KMS-11 (cell line): ENCODE results near the gene NCAPH2.
"Not testable (repeated sequence)": the region's sequence is repeated elsewhere in the genome, so short reads cannot be mapped to it uniquely, and the experiment has no call there.

ENCODE experiments used
- H2AFZ ChIP-seq: fragments of 200-600 bp; sonication (generic); 2 replicates; pipeline ENCODE4 v1.6.1; 2016; ENCODE audit warnings: antibody characterized with exemption, mixed run types, low read depth
- H3K27ac ChIP-seq: fragments of 200-600 bp; sonication (generic); 2 replicates; pipeline ENCODE4 v1.6.1; 2016; ENCODE audit warnings: mild to moderate bottlenecking, mixed run types
- H3K27me3 ChIP-seq: fragments of 200-600 bp; sonication (generic); 2 replicates; pipeline ENCODE4 v1.6.1; 2017; ENCODE audit warnings: mild to moderate bottlenecking, low read depth, mixed run types, moderate library complexity; ENCODE audit not compliant: insufficient read depth
- H3K36me3 ChIP-seq: fragments of 200-600 bp; sonication (generic); 2 replicates; pipeline ENCODE4 v1.6.1; 2017; ENCODE audit warnings: mild to moderate bottlenecking, mixed run types; ENCODE audit not compliant: insufficient read depth
- H3K4me1 ChIP-seq: fragments of 200-600 bp; sonication (generic); 2 replicates; pipeline ENCODE4 v1.6.1; 2016; ENCODE audit warnings: mild to moderate bottlenecking, low read depth, mixed run types; ENCODE audit not compliant: poor library complexity, severe bottlenecking
- H3K4me2 ChIP-seq: fragments of 200-600 bp; sonication (generic); 2 replicates; pipeline ENCODE4 v1.7.0; 2016; ENCODE audit warnings: mild to moderate bottlenecking, mixed run types
- H3K4me3 ChIP-seq: fragments of 200-600 bp; sonication (generic); IDR thresholded peaks from 2 replicates; pipeline ENCODE4 v1.6.1; 2017; ENCODE audit warnings: low read depth, low read length, mixed read lengths; ENCODE audit not compliant: insufficient read depth
- H3K79me2 ChIP-seq: fragments of 200-600 bp; sonication (generic); 2 replicates; pipeline ENCODE4 v1.6.1; 2016; ENCODE audit warnings: low read depth, mixed run types; ENCODE audit not compliant: insufficient read depth
- H3K9ac ChIP-seq: fragments of 200-600 bp; sonication (generic); 2 replicates; pipeline ENCODE4 v1.6.1; 2016; ENCODE audit warnings: mild to moderate bottlenecking, mixed run types
- H4K20me1 ChIP-seq: fragments of 200-600 bp; sonication (generic); 2 replicates; pipeline ENCODE4 v1.6.1; 2016; ENCODE audit warnings: mild to moderate bottlenecking, mixed run types; ENCODE audit not compliant: insufficient read depth
- CTCF ChIP-seq: fragments of 200-600 bp; sonication (generic); conservative IDR thresholded peaks from 2 replicates; pipeline ENCODE4 v1.6.1; 2017; ENCODE audit warnings: low read depth, mild to moderate bottlenecking, antibody characterized with exemption, low read length, moderate library complexity, mixed read lengths

Gene NCAPH2

GRCh38 chr22:50535113-50535512 lies 27.1 kb downstream of the NCAPH2 start:
- Histone ChIP-seq H3K9ac (no peak overlapping the region), H3K36me3 (no peaks in the 10 kb centered on the region), H2AFZ (no peak overlapping the region), H3K4me3 (no peak overlapping the region), H3K4me1 (peaks cover 57% of the 10 kb centered on the region), H3K4me2 (no peak overlapping the region; the same call in 1 of the 2 replicates), H3K27me3 (no peaks in the 10 kb centered on the region), H3K27ac (no peak overlapping the region), H4K20me1 (no peaks in the 10 kb centered on the region), H3K79me2 (no peaks in the 10 kb centered on the region)
- TF ChIP-seq CTCF: no peak

GRCh38 chr22:50536226-50536625 lies 28.2 kb downstream of the NCAPH2 start:
- Histone ChIP-seq H3K4me1 (peaks cover 68% of the 10 kb centered on the region), H3K36me3 (no peaks in the 10 kb centered on the region), H2AFZ (no peak overlapping the region), H3K4me3 (no peak overlapping the region), H3K27me3 (no peaks in the 10 kb centered on the region), H3K79me2 (no peaks in the 10 kb centered on the region), H3K27ac (peak overlapping the region; percentile 31; the same call in 1 of the 2 replicates), H3K4me2 (peak overlapping the region; percentile 31; the same call in 1 of the 2 replicates), H3K9ac (no peak overlapping the region), H4K20me1 (no peaks in the 10 kb centered on the region)
- no peak for TF ChIP-seq CTCF

GRCh38 chr22:50537765-50538164 lies 29.7 kb downstream of the NCAPH2 start:
- Histone ChIP-seq H2AFZ (no peak overlapping the region), H3K4me2 (no peak overlapping the region), H3K36me3 (no peaks in the 10 kb centered on the region), H4K20me1 (no peaks in the 10 kb centered on the region), H3K9ac (no peak overlapping the region), H3K79me2 (no peaks in the 10 kb centered on the region), H3K4me3 (no peak overlapping the region), H3K27ac (peak overlapping the region; percentile 100), H3K4me1 (peaks cover 78% of the 10 kb centered on the region), H3K27me3 (no peaks in the 10 kb centered on the region)
- no peak for TF ChIP-seq CTCF

- Histone ChIP-seq H3K4me1 (peaks cover 77% of the 10 kb centered on the region), H3K27me3 (no peaks in the 10 kb centered on the region), H3K79me2 (no peaks in the 10 kb centered on the region), H3K36me3 (no peaks in the 10 kb centered on the region), H3K27ac (peak overlapping the region; percentile 100), H3K4me2 (peak overlapping the region; percentile 82; the same call in 1 of the 2 replicates), H3K4me3 (no peak overlapping the region), H3K9ac (peak overlapping the region; percentile 78), H4K20me1 (no peaks in the 10 kb centered on the region), H2AFZ (no peak overlapping the region)
- no peak for TF ChIP-seq CTCF
Measured at GRCh38 chr22:50540381-50540780, 32.4 kb downstream of the NCAPH2 start.

- H3K27me3 ChIP-seq, H4K20me1 ChIP-seq, H3K36me3 ChIP-seq, H2AFZ ChIP-seq, H3K79me2 ChIP-seq, H3K9ac ChIP-seq, H3K4me2 ChIP-seq, H3K4me3 ChIP-seq: not testable (repeated sequence)
- H3K4me1 ChIP-seq: peaks cover 68% of the 10 kb centered on the region
- peak overlapping the region; percentile 100; the same call in 1 of the 2 replicates for H3K27ac ChIP-seq
Measured at GRCh38 chr22:50541667-50542026, 33.6 kb downstream of the NCAPH2 start.
